GM12875 (cell line): ENCODE data around the gene ABHD12B.

ENCODE experiments used
- H3K4me3 ChIP-seq: one replicate; pipeline ENCODE4 v1.5.1; 2011; ENCODE audit warnings: low read depth, low read length, control low read depth
- TF ChIP-seq, protein P1 (sequence below): IDR thresholded peaks from 2 replicates; pipeline ENCODE4 v1.5.1; 2011; ENCODE audit warnings: low read depth, mild to moderate bottlenecking, control low read depth, inconsistent platforms, low read length, moderate library complexity, borderline replicate concordance; ENCODE audit not compliant: insufficient read depth

ABHD12B gene

DNA sequence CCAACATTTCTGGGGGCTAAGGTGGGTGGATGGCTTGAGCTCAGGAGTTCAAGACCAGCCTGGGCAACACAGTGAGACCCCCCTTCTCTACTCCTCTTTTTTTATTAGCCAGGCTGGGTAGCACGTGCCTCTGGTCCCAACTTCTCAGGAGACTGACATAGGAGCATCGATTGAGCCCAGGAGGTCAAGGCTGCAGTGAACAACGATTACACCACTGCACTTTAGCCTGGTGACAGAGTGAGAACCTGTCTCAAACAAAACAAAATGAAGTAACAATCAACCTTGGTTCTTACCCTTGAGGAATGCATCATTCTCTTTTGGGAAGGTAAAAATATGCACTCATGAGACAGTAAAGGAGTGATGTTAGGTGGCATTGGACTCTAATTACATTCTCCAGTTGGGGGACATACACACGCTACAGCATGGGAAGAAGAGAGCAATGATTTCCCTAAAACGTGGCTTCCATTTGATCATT is 37.0 kb upstream of the ABHD12B start:
- TF ChIP-seq, protein P1, sequence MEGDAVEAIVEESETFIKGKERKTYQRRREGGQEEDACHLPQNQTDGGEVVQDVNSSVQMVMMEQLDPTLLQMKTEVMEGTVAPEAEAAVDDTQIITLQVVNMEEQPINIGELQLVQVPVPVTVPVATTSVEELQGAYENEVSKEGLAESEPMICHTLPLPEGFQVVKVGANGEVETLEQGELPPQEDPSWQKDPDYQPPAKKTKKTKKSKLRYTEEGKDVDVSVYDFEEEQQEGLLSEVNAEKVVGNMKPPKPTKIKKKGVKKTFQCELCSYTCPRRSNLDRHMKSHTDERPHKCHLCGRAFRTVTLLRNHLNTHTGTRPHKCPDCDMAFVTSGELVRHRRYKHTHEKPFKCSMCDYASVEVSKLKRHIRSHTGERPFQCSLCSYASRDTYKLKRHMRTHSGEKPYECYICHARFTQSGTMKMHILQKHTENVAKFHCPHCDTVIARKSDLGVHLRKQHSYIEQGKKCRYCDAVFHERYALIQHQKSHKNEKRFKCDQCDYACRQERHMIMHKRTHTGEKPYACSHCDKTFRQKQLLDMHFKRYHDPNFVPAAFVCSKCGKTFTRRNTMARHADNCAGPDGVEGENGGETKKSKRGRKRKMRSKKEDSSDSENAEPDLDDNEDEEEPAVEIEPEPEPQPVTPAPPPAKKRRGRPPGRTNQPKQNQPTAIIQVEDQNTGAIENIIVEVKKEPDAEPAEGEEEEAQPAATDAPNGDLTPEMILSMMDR: no peak
- no peak overlapping the region for H3K4me3 ChIP-seq

DNA sequence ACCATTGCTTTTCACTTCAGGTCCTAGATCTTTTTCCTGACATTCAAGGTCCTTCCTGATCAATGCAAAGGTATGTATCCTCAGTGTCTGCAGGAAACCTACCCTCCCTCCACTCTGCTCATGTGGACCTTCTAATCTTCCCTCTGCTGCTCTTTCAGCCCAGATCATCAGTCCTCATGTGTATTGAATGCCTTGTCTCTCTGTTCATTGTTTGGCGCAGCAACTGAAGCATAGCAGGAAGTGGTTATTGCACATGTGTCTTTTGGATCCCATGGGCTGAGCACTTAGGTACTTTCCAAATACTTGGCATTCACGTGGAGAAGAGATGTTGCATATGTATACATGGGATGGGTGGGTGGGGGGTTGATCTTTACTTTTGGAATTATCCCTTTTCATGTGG is 36.6 kb upstream of the ABHD12B start:
- TF ChIP-seq, protein P1: no peak
- H3K4me3 ChIP-seq: no peak overlapping the region

DNA sequence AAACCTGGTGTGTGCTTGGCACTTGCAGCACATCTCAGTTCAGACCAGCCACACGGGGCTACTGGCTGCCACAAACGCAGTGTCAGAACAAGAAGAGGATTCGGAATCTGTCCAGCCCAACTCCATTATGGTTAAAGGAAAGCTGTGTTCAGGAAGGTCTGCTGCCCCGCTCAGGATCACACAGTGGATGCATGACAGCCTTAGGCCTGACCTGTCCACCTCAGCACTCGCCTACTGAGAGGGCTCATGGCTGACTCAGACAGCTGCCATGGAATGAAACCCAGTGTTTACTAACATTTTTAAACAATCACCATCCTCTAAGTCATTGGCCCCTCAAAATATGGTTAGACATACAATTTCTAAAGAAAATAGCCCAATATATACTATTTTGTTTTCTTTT is 35.3 kb upstream of the ABHD12B start:
- TF ChIP-seq, protein P1: no peak

DNA sequence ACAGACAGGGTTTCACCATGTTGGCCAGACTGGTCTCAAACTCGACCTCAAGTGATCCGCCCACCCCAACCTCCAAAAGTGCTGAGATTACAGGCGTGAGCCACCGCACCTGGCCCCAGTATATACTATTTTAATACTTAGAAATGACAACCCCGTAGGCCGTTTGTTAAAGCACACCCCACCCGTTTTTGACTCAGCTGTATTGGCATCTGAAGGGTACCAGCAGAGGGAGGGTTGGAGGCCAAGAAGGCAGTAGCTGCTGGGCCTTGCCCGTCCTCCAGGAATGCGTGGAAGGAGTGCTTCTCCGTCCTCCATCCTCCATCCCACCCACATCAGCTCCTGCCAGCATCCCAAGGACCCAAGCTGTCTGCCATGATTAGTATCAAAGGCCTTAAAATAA is 34.6 kb upstream of the ABHD12B start:
- H3K4me3 ChIP-seq: no peak overlapping the region
- TF ChIP-seq, protein P1: no peak

More for the DNA sequence above, 35.3 kb upstream of the ABHD12B start:
- H3K4me3 ChIP-seq: no peak overlapping the region

DNA sequence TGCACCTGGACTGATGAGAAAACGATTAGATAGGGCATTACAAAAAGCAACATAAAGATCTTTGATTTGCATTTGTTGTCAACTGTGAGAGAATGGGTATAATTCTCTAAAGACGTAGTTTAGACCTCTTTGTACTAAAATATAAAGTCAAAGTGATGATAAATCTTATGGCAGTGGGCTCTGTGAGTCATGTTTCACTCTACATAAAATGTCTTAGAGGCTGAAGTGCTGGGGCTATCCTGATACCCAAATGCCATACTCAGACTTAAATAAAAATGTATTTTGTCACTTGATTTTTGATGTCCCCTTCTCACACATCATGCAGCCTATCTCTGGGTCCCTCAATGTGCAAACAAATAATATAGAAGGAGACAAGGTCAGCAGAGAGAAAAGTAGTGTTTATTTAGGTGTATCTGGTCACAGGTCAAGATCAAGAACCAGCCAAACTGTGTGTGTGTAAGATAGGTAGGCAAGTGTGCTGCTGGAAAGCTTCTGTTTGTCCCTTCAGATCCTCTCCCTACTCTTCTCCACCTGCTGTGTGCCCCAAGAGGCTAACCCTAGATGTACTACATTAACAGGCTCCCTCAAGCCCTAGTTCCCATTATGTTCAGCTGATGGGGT is 33.9 kb upstream of the ABHD12B start:
- no peak overlapping the region for H3K4me3 ChIP-seq
- TF ChIP-seq, protein P1: no peak

DNA sequence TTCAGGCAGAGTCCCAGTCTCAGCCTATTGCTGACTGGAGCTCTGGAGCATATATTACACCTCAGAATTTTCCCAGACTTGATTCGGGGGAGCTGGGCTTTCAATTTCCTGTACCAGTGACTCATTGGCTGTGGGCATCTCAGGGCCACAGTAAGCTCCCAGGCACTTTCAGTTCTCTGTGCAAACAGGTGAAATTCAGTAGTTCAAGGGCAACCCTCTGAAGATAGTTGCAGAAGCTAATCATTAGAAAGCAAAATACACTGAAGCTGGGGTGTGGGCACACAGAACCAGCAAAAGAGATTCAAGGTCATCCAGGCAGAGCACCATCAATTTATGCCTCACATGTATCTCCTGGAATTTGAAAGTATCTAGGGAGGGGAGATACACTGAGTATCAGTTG is 32.8 kb upstream of the ABHD12B start:
- TF ChIP-seq, protein P1: no peak
- no peak overlapping the region for H3K4me3 ChIP-seq

DNA sequence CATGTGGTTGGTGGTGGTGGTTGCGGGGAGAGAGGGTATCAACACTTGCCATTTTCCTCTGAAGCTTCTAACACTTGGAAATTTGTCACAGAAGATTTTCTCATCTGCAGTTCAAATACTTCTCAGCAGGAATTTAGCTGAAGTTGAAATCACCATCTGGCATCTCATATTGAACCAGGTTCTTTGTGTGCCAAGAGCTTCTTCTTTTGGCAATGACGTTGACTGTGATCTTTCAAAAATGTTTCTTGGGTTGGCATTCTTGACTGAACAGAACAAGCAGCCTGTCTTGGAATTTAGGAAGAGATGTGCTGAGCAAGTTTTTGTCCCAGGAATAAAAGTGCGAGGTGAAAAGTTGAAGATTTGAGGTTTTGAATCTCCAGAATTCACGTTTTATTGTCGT is 32.2 kb upstream of the ABHD12B start:
- no peak overlapping the region for H3K4me3 ChIP-seq
- TF ChIP-seq, protein P1: no peak
